T-helper 2 cell treated with Interferon-gamma antibody and Interleukin-4, amounts not matched to agents 5 μg/mL and 100 μg/mL, for 36 hours (primary cell): ENCODE results near the gene SLC39A2.

Experiments
- DNase-seq: peaks from one replicate; pipeline ENCODE4 v3.0.0; 2021; ENCODE audit warnings: low spot score
- H3K27ac Mint-ChIP-seq: one replicate; pipeline ENCODE4 v1.8.0; 2021; ENCODE audit warnings: mild to moderate bottlenecking, mixed read lengths
- H3K27me3 Mint-ChIP-seq: one replicate; pipeline ENCODE4 v1.8.0; 2021; ENCODE audit warnings: low read depth, mixed read lengths
- H3K36me3 Mint-ChIP-seq: one replicate; pipeline ENCODE4 v1.8.0; 2021; ENCODE audit warnings: low read depth, mixed read lengths
- H3K4me1 Mint-ChIP-seq: one replicate; pipeline ENCODE4 v1.8.0; 2021; ENCODE audit warnings: low read depth, mixed read lengths
- H3K4me3 Mint-ChIP-seq: one replicate; pipeline ENCODE4 v1.8.0; 2022; ENCODE audit warnings: mild to moderate bottlenecking, moderate library complexity, mixed read lengths
- H3K9me3 Mint-ChIP-seq: one replicate; pipeline ENCODE4 v1.8.0; 2021; ENCODE audit warnings: mixed read lengths

The SLC39A2 gene

DNA sequence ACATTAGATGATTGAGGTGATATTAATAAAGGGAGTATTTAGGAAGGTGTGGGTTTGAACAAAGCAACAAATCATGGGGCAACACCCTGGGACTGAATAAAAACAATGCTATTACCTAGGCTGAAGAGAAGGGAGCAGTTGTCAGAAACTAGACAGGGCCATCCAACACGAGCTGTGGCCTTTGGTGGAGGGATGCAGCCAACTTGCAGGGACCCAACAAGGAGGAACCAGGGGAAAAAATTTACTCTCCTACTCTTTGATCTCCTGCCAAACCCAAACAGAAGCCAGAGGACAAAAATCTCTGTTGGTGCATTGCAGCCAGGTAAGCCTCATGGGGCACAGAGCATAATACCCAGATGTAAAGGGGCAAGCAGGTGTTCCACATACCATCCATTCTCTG, 12.0 kb downstream of the SLC39A2 start:
- Mint-ChIP-seq H3K4me3 (no peak overlapping the region), H3K27ac (no peak overlapping the region), H3K4me1 (no peaks in the 10 kb centered on the region), H3K9me3 (no peaks in the 10 kb centered on the region), H3K36me3 (no peaks in the 10 kb centered on the region), H3K27me3 (peaks cover 25% of the 10 kb centered on the region)
- DNase-seq: no peak

- H3K27me3 Mint-ChIP-seq: peaks cover 20% of the 10 kb centered on the region
- H3K4me3 Mint-ChIP-seq: no peak overlapping the region
- no peaks in the 10 kb centered on the region for H3K9me3 Mint-ChIP-seq
- no peak overlapping the region for H3K27ac Mint-ChIP-seq
- peak; percentile 58 for DNase-seq
- H3K36me3 Mint-ChIP-seq: no peaks in the 10 kb centered on the region
- no peaks in the 10 kb centered on the region for H3K4me1 Mint-ChIP-seq
These were observed 15.7 kb downstream of the SLC39A2 start for GRCh38 chr14:21014761-21015190.

GRCh38 chr14:21015312-21015711, 16.2 kb downstream of the SLC39A2 start:
- H3K9me3 Mint-ChIP-seq: no peaks in the 10 kb centered on the region
- no peak for DNase-seq
- H3K27me3 Mint-ChIP-seq: peaks cover 20% of the 10 kb centered on the region
- H3K36me3 Mint-ChIP-seq: no peaks in the 10 kb centered on the region
- H3K4me1 Mint-ChIP-seq: no peaks in the 10 kb centered on the region
- H3K27ac Mint-ChIP-seq: no peak overlapping the region
- H3K4me3 Mint-ChIP-seq: no peak overlapping the region

DNA sequence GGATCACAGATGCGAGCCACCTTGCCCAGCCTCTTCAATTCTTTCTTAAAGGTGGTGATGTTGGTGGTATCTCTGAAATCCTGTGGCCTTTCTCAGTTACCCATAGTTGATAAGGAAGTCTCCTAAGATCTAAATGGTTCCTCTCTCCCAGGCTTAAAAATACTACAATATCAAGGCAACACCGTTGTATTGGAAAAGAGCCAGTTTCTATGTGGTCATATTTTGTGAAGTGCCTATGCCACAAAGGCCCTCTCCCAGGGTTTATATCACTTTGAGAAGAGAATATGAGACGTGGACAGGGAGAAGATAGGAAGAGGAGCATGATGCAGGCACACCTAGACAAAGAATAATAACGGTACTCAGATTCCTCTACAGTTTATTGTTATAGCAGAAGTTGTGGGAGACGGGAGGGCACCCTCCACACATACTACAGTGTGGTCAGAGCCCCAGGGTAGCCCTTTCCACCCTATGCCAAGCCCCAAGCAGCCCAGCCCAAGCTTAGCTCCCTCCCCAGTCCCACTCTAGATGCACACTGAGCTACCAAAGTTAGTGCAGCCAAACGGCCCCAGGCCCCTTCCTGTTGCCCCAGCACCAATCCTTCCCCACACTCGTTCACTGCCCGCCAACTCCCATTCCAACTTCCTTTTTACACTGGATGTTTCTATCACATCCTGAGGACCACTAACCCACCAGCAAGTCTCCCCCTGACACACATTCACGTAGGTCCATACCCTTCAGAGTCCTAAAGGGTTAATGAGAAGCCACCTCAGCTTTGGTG, 17.5 kb downstream of the SLC39A2 start:
- Mint-ChIP-seq H3K4me3 (no peak overlapping the region), H3K4me1 (no peaks in the 10 kb centered on the region), H3K27ac (no peak overlapping the region), H3K9me3 (no peaks in the 10 kb centered on the region), H3K36me3 (no peaks in the 10 kb centered on the region), H3K27me3 (peaks cover 16% of the 10 kb centered on the region)
- DNase-seq: no peak

- H3K36me3 Mint-ChIP-seq: no peaks in the 10 kb centered on the region
- no peaks in the 10 kb centered on the region for H3K9me3 Mint-ChIP-seq
- DNase-seq: no peak
- no peak overlapping the region for H3K4me3 Mint-ChIP-seq
- H3K27ac Mint-ChIP-seq: no peak overlapping the region
- H3K4me1 Mint-ChIP-seq: no peaks in the 10 kb centered on the region
- peaks cover 17% of the 10 kb centered on the region for H3K27me3 Mint-ChIP-seq
These were observed 18.6 kb downstream of the SLC39A2 start for GRCh38 chr14:21017528-21018245.

DNA sequence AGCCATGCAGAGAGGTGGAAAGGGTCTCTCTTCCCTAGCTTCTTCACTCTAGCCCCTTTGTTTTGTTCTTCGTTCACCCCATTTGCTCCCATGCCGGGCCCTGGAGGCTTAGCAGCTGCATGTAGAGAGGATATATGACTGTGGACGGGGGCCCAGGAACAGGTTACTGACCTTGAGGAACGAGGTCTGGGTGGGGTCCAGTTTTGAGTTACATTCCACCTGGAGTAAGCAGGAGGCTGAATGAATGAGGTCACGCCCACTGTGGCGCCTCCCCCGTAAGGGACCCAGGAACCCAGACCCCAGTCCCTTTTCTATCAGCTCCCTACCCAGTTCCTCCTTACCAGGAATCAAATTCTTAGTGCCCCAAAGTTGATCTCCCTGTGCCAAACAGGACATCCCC, 19.2 kb downstream of the SLC39A2 start:
- no peak for DNase-seq
- no peaks in the 10 kb centered on the region for H3K4me1 Mint-ChIP-seq
- peaks cover 19% of the 10 kb centered on the region for H3K27me3 Mint-ChIP-seq
- H3K27ac Mint-ChIP-seq: no peak overlapping the region
- no peaks in the 10 kb centered on the region for H3K36me3 Mint-ChIP-seq
- H3K4me3 Mint-ChIP-seq: no peak overlapping the region
- H3K9me3 Mint-ChIP-seq: no peaks in the 10 kb centered on the region

GRCh38 chr14:21018781-21019180, 19.7 kb downstream of the SLC39A2 start:
- peaks cover under 1% of the 10 kb centered on the region for H3K4me1 Mint-ChIP-seq
- H3K4me3 Mint-ChIP-seq: no peak overlapping the region
- H3K9me3 Mint-ChIP-seq: no peaks in the 10 kb centered on the region
- no peaks in the 10 kb centered on the region for H3K36me3 Mint-ChIP-seq
- H3K27ac Mint-ChIP-seq: no peak overlapping the region
- DNase-seq: no peak
- peaks cover 23% of the 10 kb centered on the region for H3K27me3 Mint-ChIP-seq

GRCh38 chr14:21019366-21019765, 20.3 kb downstream of the SLC39A2 start:
- H3K4me1 Mint-ChIP-seq: peaks cover 6% of the 10 kb centered on the region
- H3K9me3 Mint-ChIP-seq: no peaks in the 10 kb centered on the region
- no peaks in the 10 kb centered on the region for H3K36me3 Mint-ChIP-seq
- no peak overlapping the region for H3K27ac Mint-ChIP-seq
- DNase-seq: no peak
- H3K27me3 Mint-ChIP-seq: peaks cover 26% of the 10 kb centered on the region
- H3K4me3 Mint-ChIP-seq: no peak overlapping the region

GRCh38 chr14:21020977-21021545, 22.0 kb downstream of the SLC39A2 start:
- Mint-ChIP-seq H3K4me3 (no peak overlapping the region), H3K36me3 (no peaks in the 10 kb centered on the region), H3K9me3 (no peaks in the 10 kb centered on the region), H3K27me3 (peaks cover 30% of the 10 kb centered on the region), H3K27ac (no peak overlapping the region), H3K4me1 (peaks cover 7% of the 10 kb centered on the region)
- no peak for DNase-seq

DNA sequence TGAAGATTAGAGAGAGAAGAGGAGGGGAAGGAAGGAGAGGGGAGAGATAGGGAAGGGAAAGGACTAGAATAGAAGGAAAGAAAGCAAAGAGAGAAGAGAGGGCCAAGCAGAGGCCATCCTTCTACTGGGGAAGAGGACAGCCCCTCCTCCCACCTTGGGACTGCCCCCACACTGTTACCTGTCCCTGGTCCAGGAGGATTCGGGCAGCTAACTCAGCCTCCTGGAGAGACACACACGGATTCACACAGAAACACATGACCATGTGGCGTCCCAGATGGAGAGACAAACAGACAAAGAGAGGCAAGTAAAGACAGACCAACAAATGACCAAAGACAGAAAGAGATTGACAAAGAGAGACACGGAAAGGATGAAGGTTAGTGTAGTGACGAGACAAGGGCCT, 23.6 kb downstream of the SLC39A2 start:
- peaks cover 39% of the 10 kb centered on the region for H3K27me3 Mint-ChIP-seq
- peaks cover 7% of the 10 kb centered on the region for H3K4me1 Mint-ChIP-seq
- DNase-seq: no peak
- H3K9me3 Mint-ChIP-seq: no peaks in the 10 kb centered on the region
- H3K27ac Mint-ChIP-seq: no peak overlapping the region
- H3K36me3 Mint-ChIP-seq: no peaks in the 10 kb centered on the region
- peak overlapping the region; percentile 0 for H3K4me3 Mint-ChIP-seq

- Mint-ChIP-seq H3K9me3 (no peaks in the 10 kb centered on the region), H3K4me3 (no peak overlapping the region), H3K36me3 (no peaks in the 10 kb centered on the region), H3K27ac (no peak overlapping the region), H3K27me3 (peaks cover 39% of the 10 kb centered on the region), H3K4me1 (peaks cover 7% of the 10 kb centered on the region)
- DNase-seq: no peak
These were observed 24.1 kb downstream of the SLC39A2 start for GRCh38 chr14:21023174-21023573.

DNA sequence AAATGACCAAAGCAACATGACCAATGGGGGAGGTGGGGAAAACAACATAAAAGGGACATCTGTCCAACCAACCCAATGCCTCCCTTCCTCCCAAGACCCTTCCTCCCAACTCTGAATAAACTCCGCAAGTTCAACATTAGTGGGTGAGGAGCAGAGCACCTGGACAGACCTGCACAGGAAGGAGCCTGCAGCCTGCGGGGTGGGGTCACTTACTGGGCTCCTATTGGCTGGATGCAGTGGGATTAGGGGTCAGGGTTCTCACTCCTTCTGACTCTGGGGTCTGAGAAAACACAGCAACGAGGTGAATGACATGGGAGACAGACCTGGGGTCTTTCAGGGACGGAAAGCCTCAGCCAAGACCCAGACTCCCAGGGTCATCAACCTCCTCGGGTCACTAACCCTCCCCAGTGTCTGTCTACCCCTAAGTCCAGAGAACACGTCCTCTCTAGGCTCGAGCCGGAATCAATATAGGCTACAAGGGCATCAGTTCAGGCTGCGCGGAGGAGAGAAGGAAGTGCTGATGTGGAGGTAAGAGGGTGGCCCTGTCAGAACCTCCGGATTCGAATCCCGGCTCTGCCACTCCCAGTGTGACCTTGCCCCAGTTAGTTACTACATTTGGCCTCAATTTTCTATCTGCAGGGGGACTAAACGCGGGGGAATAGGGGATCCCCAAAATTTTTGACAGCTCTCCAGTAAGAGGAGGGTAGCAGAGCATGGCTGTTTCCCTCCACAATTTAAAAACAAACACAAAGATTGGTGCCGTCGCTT, 24.9 kb downstream of the SLC39A2 start:
- Mint-ChIP-seq H3K9me3 (no peaks in the 10 kb centered on the region), H3K4me3 (peak overlapping the region; percentile 71), H3K36me3 (no peaks in the 10 kb centered on the region), H3K27me3 (peaks cover 39% of the 10 kb centered on the region), H3K4me1 (peaks cover 7% of the 10 kb centered on the region), H3K27ac (no peak overlapping the region)
- no peak for DNase-seq

- peaks cover 39% of the 10 kb centered on the region for H3K27me3 Mint-ChIP-seq
- no peaks in the 10 kb centered on the region for H3K36me3 Mint-ChIP-seq
These were observed 25.7 kb downstream of the SLC39A2 start, which contains the start of gene NDRG2 for GRCh38 chr14:21024585-21025370. Gene NDRG2, minus strand, starts transcription at chr14:21025061. Its CDS starts 1,746 bp downstream, at chr14:21023315.

More at GRCh38 chr14:21024585-21025370, 25.7 kb downstream of the SLC39A2 start, which contains the start of gene NDRG2:
- Mint-ChIP-seq H3K4me3 (peak within 1 kb of the TSS; percentile 80), H3K27ac (no peak within 1 kb of the TSS), H3K4me1 (peaks cover 7% of the 10 kb centered on the region), H3K9me3 (no peaks in the 10 kb centered on the region)
- peak; percentile 40 for DNase-seq
